Activated CD8-positive, alpha-beta memory T cell treated with anti-CD3 and anti-CD28 coated beads for 1 hour (primary cell): ENCODE results near the gene ANO6.
"Not testable (repeated sequence)": the region's sequence is repeated elsewhere in the genome, so short reads cannot be mapped to it uniquely, and the experiment has no call there.

Experiments
- DNase-seq, 2 donors: peaks; one replicate each; pipeline ENCODE4 v3.0.0-alpha.2; 2020; ENCODE audit warnings: low read depth in 1 of 2; ENCODE audit errors: extremely low read depth in 1 of 2

The ANO6 gene

DNA sequence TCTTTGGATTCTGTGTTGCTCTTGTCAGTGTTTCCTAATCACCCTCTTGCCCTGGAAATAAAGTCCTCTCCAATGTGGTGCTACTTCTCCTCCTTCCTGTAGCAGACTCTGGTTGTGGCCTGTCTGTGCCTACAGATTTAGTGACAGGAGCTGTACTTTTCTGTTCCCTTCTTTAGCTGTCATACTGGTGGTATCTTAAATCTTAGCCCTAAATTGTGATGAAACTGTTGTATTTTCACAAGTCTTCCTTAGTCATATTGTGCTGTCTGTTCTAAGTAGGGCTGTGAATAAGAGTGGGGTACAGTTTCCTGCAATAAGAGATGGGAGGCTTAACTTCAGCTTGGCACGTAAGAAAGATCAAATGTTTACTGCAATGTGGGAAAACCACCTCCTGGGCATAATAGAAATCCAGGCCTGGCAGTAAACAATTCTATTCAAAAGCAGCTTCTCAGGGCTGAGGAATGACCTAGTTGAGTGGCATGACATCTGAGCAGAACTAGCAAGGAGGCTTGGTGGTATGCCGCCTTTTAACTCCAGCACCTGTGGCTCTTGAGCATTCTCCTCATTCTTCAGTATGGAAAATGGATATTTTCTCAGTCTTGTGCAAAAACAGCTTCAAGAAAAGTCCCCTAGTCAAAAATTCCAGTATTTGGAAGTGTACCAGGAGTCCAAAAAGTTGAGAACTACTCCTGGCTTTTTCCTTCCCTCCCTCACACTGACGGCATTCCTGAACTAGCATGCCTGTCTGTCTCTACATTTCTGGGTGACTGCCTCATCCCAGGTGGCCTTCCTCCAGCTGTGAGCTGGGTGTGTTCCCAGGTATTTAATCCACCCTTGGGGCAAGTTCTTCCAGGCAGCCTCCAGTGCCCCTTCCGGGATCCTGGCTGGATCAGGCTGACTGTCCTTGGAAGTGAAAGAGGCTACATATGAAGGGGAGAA is 19.5 kb downstream of the ANO6 start:
- no peak for DNase-seq

DNA sequence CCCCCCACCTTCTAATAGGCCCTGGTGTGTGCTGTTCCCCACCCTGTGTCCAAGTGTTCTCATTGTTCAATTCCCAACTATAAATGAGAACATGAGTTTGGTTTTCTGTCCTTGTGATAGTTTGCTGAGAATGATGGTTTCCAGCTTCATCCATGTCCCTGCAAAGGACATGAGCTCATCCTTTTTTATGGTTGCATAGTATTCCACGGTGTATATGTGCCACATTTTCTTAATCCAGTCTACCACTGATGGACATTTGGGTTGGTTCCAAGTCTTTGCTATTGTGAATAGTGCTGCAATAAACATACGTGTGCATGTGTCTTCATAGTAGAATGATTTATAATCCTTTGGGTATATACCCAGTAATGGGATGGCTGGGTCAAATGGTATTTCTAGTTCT is 20.5 kb downstream of the ANO6 start:
- DNase-seq: not testable (repeated sequence)

DNA sequence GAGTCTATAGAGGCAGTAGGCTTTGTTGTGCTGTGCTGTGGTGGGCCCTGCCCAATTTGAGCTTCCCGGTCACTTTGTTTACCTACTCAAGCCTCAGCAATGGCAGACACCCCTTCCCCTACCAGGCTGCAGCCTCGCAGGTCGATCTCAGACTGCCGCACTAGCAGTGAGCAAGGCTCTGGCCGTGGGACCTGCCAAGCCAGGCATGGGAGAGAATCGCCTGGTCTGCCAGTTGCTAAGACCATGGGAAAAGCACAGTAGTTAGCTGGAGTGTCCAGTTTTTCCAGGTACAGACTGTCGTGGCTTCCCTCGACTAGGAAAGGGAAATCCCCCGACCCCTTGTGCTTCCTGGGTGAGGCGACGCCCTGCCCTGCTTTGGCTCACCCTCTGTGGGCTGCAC is 26.3 kb downstream of the ANO6 start:
- no peak for DNase-seq

DNA sequence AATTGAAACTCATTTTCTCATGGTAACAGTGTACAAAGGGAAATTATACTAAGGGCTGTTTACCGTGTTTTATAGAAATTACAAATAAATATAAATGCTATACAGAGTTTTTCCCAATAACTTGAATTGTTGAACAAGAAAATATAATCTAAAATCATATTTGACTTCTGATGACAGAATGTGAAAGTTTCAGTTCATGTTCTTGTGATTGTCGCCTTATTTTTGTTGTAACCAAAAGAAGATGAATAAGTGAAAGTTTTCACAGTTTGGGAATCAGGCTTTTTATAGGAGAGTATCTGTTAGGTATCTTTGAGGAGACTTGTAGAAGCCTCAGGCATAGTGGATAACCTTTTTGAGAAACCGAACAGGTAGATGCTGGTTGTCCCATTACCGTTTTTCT is 28.1 kb downstream of the ANO6 start:
- no peak for DNase-seq

DNA sequence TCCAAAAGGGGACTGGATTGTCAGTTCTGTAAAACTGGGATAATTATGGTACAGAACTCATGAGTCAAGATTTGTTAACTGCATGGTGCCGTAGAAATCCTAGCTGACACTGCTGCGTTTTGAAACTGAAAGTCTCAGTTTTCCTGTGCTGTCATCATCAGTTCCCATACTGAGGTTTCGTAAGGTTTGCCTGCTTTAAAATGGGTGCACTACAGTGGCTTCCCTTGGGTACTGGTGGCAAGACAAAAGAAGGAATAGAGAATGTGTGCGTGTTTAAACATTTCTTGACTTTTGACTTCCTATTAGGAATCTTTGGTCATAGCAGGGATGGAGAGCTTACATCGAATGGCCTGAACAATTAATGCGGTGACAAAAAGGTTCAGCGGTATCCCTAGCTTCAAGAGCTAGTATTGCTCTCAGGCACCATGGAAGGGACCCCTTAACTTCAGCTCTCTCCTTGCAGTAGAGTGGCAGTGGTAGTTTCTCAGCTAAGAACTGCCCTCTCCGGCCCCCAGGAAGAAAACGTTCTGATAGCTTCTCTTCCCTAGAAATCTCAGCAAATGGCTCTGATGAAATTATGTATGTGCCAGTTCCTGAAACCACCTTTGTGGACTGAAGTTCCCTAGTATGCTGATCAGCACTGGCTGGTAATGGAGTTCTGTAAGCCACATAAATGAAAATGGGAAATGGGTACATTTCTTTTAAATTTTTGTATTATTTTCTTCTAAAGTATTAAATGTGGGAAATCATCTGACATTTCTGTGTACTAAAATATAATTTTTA is 28.9 kb downstream of the ANO6 start:
- DNase-seq: no peak

DNA sequence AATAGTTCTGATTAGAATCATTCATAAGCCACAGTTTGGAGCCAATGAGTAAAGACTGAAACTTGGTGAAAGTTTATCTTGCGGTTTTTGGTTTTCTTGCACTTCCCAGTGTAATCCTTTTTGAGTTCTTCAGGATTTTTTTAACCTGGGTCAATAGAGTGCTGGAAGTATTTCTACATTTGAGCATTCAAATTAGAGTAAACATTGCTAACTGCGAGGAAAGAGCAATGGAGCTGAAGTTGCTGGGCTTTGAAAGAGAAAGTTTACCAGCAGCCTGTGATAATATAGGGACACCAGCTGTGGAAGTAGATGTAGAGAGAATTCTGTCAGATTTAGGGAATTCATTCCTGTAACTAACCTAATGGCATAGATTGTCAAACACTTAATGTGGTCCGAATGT is 30.3 kb downstream of the ANO6 start:
- no peak for DNase-seq

DNA sequence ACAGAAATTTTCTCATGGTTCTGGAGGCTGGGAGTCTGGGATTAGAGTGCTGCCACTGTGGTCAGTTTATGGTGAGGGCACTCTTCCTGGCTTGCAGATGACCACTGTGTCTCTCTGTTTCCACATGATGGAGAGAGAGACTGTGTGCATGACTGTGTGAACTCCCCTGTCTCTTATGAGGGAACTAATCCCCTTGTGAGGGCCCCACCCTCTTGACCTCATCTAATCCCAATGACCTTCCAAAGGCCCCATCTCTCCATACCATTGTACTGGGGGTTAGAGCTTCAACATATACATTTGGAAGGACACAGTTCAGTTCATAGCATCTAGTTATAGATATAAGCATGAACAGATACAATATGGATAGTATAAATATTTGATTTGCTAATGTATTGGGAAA is 31.7 kb downstream of the ANO6 start:
- no peak for DNase-seq

DNA sequence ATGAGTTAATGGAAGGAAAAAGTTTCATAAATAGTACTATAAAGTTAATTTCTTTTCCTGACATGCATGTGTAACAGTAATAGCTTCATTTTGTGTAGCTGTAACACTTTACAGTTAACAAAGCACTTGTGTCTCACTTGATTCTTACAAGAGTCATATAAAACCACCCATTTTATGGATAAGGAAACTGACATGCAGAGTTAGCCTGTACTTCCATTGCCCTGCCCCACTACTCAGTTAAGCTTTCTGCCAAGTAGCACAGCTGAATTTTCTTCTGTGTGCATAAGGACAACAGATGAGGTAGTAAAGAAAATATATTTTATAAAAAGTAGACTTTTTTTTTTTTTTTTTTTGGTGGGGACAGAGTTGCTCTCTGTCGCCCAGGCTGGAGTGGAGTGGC is 32.2 kb downstream of the ANO6 start:
- no peak for DNase-seq

DNA sequence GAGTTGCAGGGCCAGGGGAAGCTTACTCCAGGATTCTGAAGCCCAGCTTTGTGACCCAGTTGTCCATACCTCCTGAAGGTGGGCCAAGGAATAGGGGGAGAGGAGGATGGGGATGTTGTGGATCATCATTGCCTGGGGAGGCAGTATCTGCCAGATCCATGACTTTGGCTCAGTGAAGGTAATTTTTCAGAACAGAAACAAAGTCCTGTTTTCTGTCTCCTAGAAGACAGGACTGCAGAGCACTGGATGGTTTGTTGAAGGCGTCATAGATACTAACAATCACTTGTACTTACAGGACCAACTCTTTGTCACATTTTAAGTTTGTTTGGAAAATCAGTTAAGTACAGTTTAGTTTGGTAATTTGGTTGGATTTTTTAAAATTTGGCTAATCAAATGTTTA is 38.4 kb downstream of the ANO6 start:
- no peak for DNase-seq

DNA sequence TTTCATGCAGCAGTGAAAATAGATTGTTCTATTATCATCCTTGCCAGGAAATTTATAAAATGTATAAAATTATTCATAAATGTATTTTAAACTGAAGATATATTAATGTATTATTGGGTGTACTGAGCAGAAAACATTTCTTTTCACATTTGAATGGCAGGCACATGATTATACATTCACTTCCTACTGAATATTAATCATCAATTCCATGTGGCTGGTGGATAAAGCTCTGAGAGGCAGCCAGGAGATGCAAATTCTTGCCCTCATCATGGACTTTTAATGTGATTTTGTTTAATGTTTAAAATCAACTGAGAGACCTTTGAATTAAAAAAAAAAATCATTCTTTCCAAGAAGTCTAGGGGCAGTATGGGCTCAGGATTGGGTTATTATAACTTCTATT is 40.8 kb downstream of the ANO6 start:
- no peak for DNase-seq

DNA sequence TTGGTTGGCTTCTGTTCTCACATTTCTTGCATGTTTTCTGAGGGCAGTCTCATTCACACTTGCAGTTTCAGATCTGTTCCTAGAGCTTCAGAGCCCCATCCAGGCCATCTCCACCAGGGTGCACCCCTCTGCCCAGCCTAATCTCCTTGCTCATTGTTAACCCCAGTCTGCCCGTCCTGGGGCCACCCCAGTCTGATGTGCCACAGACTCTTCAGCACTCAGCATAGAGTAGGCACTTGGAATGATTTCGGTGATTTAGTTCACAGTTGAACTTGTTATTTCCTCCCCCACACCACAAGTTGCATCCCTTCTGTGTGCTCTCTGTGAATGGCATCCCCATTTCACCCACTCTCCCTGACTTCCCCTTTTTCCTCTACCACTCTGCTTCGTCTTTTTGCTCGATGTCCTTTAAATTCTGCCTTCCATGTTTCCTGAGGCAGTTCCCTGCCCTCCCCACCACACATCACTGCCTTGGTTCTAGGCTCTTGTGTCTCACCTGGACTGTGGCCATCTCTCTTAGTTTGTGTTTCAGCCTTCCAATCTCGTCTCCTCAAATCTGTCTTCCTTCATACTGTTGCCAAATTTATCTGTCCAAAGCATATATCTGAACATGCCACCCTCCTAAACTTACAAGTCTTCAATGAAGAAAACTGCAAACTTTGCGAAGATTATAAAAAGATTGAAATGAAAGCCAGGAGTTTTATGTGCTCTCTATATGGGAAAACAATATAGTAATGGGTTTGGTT is 41.5 kb downstream of the ANO6 start:
- no peak for DNase-seq

DNA sequence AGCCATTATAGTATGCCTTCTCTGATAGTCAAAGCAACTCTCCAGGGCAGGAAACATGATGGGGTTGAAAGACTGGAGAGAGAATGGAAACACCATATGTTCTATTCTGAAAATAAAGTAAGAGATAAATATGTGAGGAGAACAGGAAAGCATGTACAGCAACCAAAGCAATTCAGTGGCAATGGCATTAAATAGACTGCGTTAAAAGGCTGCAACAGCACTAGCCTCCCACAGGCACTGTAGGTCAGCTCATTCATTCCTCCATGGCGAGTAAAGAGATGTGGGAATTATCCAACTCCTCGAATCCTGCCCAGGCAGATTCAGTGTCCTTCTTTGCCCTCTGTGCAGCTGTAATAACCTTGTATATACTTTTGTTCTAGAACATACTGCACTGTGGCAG is 43.8 kb downstream of the ANO6 start:
- DNase-seq: no peak

DNA sequence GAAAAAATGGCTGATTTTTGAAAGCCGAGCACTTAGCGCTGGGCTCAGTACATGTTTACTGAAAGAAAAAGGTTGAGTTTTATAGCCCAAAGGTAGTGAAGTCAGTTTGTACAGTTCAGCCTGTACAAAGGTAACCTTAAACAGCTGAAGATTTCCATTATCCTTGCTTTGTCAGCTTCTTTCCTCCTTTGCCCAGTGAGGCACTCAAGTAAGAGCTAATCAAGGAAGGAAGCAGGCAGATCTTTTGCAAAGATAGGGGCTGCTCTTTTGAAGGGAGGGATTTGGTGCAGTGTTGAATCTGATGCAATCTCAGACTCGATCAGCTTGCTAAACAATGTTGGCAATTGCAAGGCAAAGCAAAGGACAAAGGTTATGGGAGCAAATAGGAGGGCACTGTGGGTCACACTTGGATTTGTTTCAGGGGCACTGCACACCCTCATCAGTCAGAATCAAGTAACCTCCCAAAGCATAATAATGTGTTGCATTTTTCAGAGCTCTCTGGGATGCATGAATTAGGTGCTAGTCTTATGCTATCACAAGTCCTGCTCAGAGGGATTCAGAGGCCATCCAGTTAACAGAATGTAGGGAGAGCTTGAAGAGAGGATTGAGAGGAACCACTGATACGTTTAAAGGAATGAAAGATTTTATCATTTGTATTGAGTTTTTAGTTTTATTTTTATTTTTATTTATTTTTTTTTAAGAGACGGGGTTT is 44.4 kb downstream of the ANO6 start:
- DNase-seq: no peak

DNA sequence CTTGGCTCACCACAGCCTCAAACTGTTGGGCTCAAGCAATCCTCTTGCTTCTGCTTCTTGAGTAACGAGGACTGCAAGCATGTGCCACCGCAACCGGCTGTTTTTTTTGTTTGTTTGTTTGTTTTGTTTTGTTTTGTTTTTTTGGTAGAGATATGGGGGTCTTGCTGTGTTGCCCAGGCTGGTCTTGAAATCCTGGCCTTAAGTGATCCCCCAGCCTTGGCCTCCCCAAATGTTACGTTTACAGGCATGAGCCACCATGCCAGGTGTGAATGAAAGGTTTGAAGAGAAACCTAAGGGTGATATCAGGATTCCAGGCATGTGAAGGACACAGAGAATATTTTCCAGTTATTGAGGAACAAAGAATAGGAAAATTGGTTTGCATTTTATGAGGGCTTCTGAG is 45.0 kb downstream of the ANO6 start:
- DNase-seq: no peak

DNA sequence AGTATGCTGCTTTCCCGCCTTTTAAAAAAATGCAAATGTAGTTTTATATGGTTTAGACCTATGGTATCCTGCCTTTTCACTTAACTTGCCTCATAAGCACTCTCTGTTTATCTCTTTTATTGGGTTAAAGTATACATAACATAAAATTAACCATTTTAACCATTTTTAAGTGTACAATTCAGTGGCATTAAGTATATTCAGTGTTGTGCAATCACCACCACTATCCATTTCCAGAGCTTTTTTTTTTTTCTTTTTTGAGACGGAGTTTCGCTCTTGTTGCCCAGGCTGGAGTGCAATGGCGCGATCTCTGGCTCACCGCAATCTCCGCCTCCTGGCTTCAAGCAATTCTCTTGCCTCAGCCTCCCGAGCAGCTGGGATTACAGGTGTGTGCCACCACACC is 46.3 kb downstream of the ANO6 start:
- DNase-seq: not testable (repeated sequence)

DNA sequence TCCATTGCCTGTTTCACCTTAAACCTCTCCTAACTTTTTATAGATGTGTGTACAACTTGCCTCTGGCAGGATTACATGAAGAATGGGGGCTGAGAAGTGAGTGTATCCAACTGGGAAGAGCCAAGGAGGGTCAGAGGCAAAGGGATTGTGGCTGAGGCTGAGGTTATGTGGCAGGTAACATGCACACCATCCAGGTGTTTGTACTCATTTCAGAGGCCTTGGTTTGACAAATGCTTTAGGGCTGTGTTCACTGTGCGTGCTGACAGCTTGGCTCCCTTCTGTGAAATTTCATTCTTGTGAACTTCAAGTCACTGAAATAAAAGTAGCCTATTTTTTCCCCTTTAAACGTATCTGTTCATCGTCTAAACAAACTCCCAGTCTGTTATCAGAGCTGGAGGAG is 47.7 kb downstream of the ANO6 start:
- DNase-seq: no peak

DNA sequence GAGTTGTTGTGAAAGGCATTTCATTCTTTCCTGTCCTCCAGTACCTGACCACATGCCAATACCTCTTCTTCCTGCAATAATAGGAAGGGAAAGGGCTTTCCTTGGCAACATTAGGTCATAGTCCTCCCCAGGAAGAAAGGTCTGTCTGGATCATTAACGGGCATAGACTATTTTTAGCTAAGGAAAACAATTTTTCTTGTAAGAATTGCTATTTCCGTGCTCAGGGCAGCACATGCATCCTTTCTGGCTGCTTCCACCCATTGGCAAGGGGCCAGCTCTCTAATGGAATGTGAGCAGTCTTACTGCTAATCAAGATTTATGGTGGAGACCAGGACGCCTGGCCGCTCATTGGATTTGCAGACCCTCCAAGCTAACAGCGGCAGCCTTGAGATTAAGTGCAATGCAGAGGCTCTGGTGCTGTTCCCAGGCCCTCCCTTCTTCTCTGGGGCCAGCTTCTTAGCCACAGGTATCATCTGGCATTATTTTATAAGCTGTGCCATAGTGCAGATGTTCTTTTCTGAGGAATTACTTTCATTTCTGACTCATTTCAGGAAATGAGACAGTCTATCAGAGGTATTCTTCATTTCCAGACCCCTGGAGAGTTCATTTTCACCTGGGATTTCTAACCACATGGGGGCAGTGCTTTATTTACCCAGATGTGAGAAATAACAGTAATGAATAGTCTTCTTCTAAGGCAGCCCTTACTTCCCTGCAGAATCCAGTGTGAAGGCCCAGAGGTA is 52.9 kb downstream of the ANO6 start:
- DNase-seq: no peak

DNA sequence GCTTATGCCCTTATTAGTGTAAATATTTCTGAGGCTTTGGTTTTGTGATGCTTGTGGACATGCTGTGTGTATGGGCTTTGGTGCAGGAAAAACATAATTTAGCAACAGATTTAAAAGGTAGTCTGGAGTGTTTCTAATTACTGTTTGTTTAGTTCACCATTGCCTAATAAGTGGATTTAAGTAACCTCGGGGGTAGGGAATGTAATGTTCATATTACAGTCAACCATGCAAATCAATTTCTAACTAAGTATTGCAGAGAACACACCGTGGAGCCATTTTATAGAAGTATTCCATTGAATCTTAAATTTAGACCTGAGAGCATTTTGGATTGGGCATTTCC is 53.5 kb downstream of the ANO6 start:
- DNase-seq: no peak

DNA sequence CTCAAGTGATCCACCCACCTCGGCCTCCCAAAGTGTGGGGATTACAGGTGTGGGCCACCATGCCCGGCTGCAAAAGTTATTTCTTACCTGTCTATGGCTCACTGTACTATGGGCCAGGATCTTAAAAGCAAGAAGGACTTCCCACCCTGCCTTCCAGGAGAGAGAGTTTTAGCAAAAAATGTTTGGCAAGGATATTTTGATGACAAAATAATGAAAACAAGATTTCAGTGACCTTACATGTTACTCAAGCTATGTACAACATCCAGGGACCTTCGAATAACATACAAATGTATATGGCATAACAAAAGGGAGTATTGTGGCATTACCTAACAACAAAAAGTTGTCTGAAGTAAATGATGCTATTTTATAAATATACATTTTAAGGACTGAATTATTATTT is 55.1 kb downstream of the ANO6 start:
- no peak for DNase-seq

DNA sequence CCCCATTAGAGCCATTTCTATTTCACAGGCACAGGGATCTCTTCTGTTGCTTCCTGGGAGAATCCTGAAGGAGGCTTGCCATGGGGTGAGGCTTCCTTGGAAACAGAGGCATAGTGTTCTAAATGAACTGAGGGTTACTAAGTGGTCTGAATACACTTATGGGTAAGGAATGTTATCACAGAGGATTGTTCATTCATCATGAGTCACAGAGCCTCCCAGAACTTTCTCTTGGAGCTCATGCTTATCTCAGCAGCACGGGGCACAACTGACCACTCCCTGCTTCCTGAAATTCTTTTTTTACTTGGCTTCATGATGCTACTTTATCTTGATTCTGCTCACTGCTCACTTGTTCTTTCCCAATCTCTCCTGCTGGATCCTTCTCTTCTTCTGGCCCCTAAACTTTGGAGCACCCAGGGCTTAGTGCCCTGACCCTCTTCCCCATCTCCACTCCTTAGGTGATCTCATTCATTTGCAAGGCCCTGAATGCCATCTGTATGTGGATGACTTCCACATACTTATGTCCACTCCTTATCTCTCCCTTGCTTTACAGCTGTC is 57.9 kb downstream of the ANO6 start:
- no peak for DNase-seq
